Mucosa of descending colon (tissue), 3 donors: ENCODE measurements around the gene CASP14. TPM values are rescaled to one million over a fixed set of nuclear protein-coding genes. Genes with fewer than 3 reads are reported as not detected.
A peak's percentile ranks its signal among the peaks of the same experiment; 100 is the strongest.
"Not testable (repeated sequence)": the region's sequence is repeated elsewhere in the genome, so short reads cannot be mapped to it uniquely, and the experiment has no call there.

Source experiments
- ATAC-seq: fragments of 200-7000 bp; cut with Tn5 transposase; one replicate; pipeline ENCODE4 v1.9.1; 2020; ENCODE audit warnings: mild to moderate bottlenecking, moderate library complexity
- DNase-seq, 3 donors: peaks; one replicate each; pipeline ENCODE4 v3.0.0-alpha.2; 2020
- H3K36me3 ChIP-seq: fragments of 200-600 bp; one replicate; pipeline ENCODE4 v1.8.0; 2021; ENCODE audit warnings: low read depth, mild to moderate bottlenecking
- H3K4me1 ChIP-seq: fragments of 200-600 bp; one replicate; pipeline ENCODE4 v1.8.0; 2021; ENCODE audit warnings: low read depth, mild to moderate bottlenecking
- H3K4me3 ChIP-seq: fragments of 200-600 bp; one replicate; pipeline ENCODE4 v1.8.0; 2021; ENCODE audit warnings: mild to moderate bottlenecking
- H3K9me3 ChIP-seq: fragments of 200-600 bp; one replicate; pipeline ENCODE4 v1.8.0; 2021; ENCODE audit warnings: mild to moderate bottlenecking
- CTCF ChIP-seq: fragments of 200-600 bp; IDR thresholded peaks from one replicate; pipeline ENCODE4 v1.8.0; 2022; ENCODE audit warnings: antibody characterized with exemption, mild to moderate bottlenecking
- intact Hi-C, 2 donors: fragments of 100-400 bp; cut with DNase I in 1 of 2; cut with micrococcal nuclease in 1 of 2; formaldehyde crosslinking; loops; one replicate each; pipeline versions ENCODE4 v1.11.0 to v1.11.1; 2022; cut with DNase I, micrococcal nuclease
- total RNA-seq, 3 donors: library from RNA; stranded (reverse); fragmentation: NEBNext Ultra II Directional in 2 of 3; extraction: Animal tissue kit (Norgen Biotek cat#: 25700) in 2 of 3; gene quantifications; one replicate each; pipeline versions ENCODE4 v1.2.1 to v1.2.4, GENCODE V29; 2021 to 2023
- donor health status: DM: no; HTN: no; CAD: no; lungs with moderate emphysema.
- donor health status: DM: no; HTN: no; CAD: no.
- donor health status: DM: no; HTN: yes; CAD: no.

CASP14 gene
- total RNA-seq, 3 donors from 2014 or later = not detected

- H3K4me3 ChIP-seq = no peak overlapping the region
- no peak for ATAC-seq
- intact Hi-C loops = no loop called here
- no peak for TF ChIP-seq CTCF
- no peaks in the 10 kb centered on the region for H3K4me1 ChIP-seq
- no peaks in the 10 kb centered on the region for H3K36me3 ChIP-seq
- H3K9me3 ChIP-seq = no peaks in the 10 kb centered on the region
- DNase-seq = no peak
These were observed 25.1 kb downstream of the CASP14 start for GRCh38 chr19:15074371-15074770.

GRCh38 chr19:15075806-15076205 is 26.5 kb downstream of the CASP14 start:
- no peak overlapping the region for H3K4me3 ChIP-seq
- no peaks in the 10 kb centered on the region for H3K36me3 ChIP-seq
- no peak for TF ChIP-seq CTCF
- intact Hi-C loops = no loop called here
- no peaks in the 10 kb centered on the region for H3K4me1 ChIP-seq
- DNase-seq = no peak
- ATAC-seq = no peak
- H3K9me3 ChIP-seq = no peaks in the 10 kb centered on the region

GRCh38 chr19:15080002-15080401 is 30.7 kb downstream of the CASP14 start:
- DNase-seq, H3K4me1 ChIP-seq, H3K36me3 ChIP-seq, H3K4me3 ChIP-seq, H3K9me3 ChIP-seq, intact Hi-C loops, ATAC-seq: not testable (repeated sequence)

- H3K9me3 ChIP-seq = no peaks in the 10 kb centered on the region
- DNase-seq (no peak), ATAC-seq (no peak)
- no peaks in the 10 kb centered on the region for H3K4me1 ChIP-seq
- no peak within 1 kb of the TSS for H3K4me3 ChIP-seq
- no peak for TF ChIP-seq CTCF
- intact Hi-C loops = no loop called here
- no peaks in the 10 kb centered on the region for H3K36me3 ChIP-seq
These were observed 32.6 kb downstream of the CASP14 start, which contains the start of gene OR1I1 for GRCh38 chr19:15081911-15082310. OR1I1 (plus strand) TSS chr19:15082211; CDS start chr19:15087066, 4,855 bp downstream.

GRCh38 chr19:15087182-15087581 is 37.9 kb downstream of the CASP14 start:
- Histone ChIP-seq H3K9me3 (no peaks in the 10 kb centered on the region), H3K36me3 (no peaks in the 10 kb centered on the region), H3K4me1 (no peaks in the 10 kb centered on the region), H3K4me3 (no peak overlapping the region)
- ATAC-seq (no peak), DNase-seq (no peak)
- intact Hi-C loops = no loop called here
- no peak for TF ChIP-seq CTCF

GRCh38 chr19:15091918-15092753 is 42.9 kb downstream of the CASP14 start:
- TF ChIP-seq CTCF = peak; percentile 47
- H3K4me3 ChIP-seq = no peak overlapping the region
- no peaks in the 10 kb centered on the region for H3K4me1 ChIP-seq
- H3K36me3 ChIP-seq = no peaks in the 10 kb centered on the region
- H3K9me3 ChIP-seq = no peaks in the 10 kb centered on the region
- peak in 1 of 3 donors; percentile 81 for DNase-seq
- intact Hi-C loops = loop anchor here in 1 of 2 donors (5.0 to 10.0 kb wide), 2 partner anchors 60 to 463 kb away; no protein-coding TSS in a partner anchor
- ATAC-seq = peak; percentile 54
